Stomach (tissue), 9 donors: ENCODE measurements around the gene PRDM7. TPM values are rescaled to one million over a fixed set of nuclear protein-coding genes. Genes with fewer than 3 reads are reported as not detected.

Source experiments
- DNase-seq, 2 donors: peaks; one replicate each; pipeline versions ENCODE4 v3.0.0 to v3.0.0-alpha.2; 2013 to 2019
- H3K27ac ChIP-seq, 5 donors: fragments of 200-600 bp in 4 of 5; sonication (generic) in 4 of 5; one replicate each; pipeline ENCODE4 v1.5.1; 2013 to 2019; ENCODE audit warnings: mild to moderate bottlenecking in 1 of 5, moderate library complexity in 1 of 5
- H3K27me3 ChIP-seq, 3 donors: fragments of 200-600 bp; sonication (generic); one replicate each; pipeline ENCODE4 v1.5.1; 2017 to 2019; ENCODE audit warnings: mixed run types in 1 of 3
- H3K36me3 ChIP-seq, 4 donors: fragments of 200-600 bp; sonication (generic); 1 replicate in 3 of 4; 2 replicates in 1 of 4; pipeline ENCODE4 v1.5.1; 2016 to 2019
- H3K4me1 ChIP-seq, 4 donors: fragments of 200-600 bp; sonication (generic); one replicate each; pipeline ENCODE4 v1.5.1; 2016 to 2019
- H3K4me3 ChIP-seq, 4 donors: fragments of 200-600 bp; sonication (generic) in 3 of 4; one replicate each; pipeline ENCODE4 v1.5.1; 2016 to 2019; ENCODE audit warnings: mild to moderate bottlenecking in 1 of 4
- H3K9me3 ChIP-seq, 4 donors: fragments of 200-600 bp; sonication (generic); one replicate each; pipeline ENCODE4 v1.5.1; 2016 to 2019
- EP300 ChIP-seq: sonication (generic); formaldehyde crosslinking; IDR thresholded peaks from one replicate; pipeline ENCODE4 v1.6.1; 2017; ENCODE audit warnings: antibody characterized with exemption
- POLR2A ChIP-seq, 4 donors: fragments of 450-650 bp; IDR thresholded peaks; one replicate each; pipeline ENCODE4 v1.6.1; 2016; ENCODE audit warnings: antibody characterized with exemption in 4 of 4, control low read depth in 2 of 4, mild to moderate bottlenecking in 1 of 4, moderate library complexity in 1 of 4
- POLR2AphosphoS5 ChIP-seq, 3 donors: sonication (generic); formaldehyde crosslinking; IDR thresholded peaks; one replicate each; pipeline ENCODE4 v1.6.1; 2016; ENCODE audit warnings: antibody characterized with exemption in 3 of 3
- WGBS, 5 donors: extraction: QIAGEN DNeasy Blood & Tissue Kit in 3 of 5; methylation state at CpG; one replicate each; pipeline versions ENCODE4 v1.1.5 to v1.1.7; 2013 to 2018; 5-methylcytosine and 5-hydroxymethylcytosine counted together
- intact Hi-C: fragments of 100-400 bp; cut with DNase I; formaldehyde crosslinking; loops from one replicate; pipeline ENCODE4 v1.15.1; 2023; ENCODE audit warnings: low total_unique reads
- polyA plus RNA-seq, 3 donors: library from polyadenylated mRNA; stranded (reverse); fragments of 200-250 nt; gene quantifications; one replicate each; pipeline ENCODE4 v1.2.3, GENCODE V29; 2013
- total RNA-seq, 5 donors: library from RNA; depleted of rRNA; stranded (reverse); fragments of >200 nt; gene quantifications; one replicate each; pipeline versions ENCODE4 v1.1.0 to v1.2.3, GENCODE V29; 2014 to 2016
- TF ChIP-seq, protein P1 (sequence below), 7 experiments: fragments of 450-650 bp in 4 of 7; fragments of 200-600 bp in 3 of 7; sonication (generic) in 3 of 7; IDR thresholded peaks; one replicate each; pipeline ENCODE4 v1.5.1; 2016 to 2019; ENCODE audit warnings: antibody characterized with exemption in 7 of 7, control low read depth in 2 of 7, mild to moderate bottlenecking in 1 of 7
- donor health status: healthy with polysubstance abuse.
- donor health status: Bipolar disorder and iron deficiency.
- donor health status: healthy.

The PRDM7 gene
- total and polyA plus RNA-seq, 8 donors = not detected

DNA sequence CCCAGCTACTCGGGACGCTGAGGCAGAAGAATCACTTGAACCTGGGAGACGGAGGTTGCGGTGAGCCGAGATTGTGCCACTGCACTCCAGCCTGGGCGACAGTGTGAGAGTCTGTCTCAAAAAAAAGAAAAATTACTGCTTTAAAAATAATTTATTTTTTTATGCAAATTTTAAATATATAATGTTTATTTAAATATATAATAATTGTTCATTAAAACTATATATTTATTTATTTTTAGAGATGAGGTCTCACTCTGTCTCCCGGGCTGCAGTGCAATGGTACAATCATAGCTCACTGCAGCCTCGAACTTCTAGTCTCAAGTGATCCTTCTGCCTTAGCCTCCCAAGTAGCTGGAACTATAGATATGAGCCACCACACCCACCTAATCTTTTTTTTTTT, 42.6 kb downstream of the PRDM7 start:
- no peaks in the 10 kb centered on the region for H3K27me3 ChIP-seq
- DNase-seq = no peak
- peaks cover 36 to 88% (median 83%) of the 10 kb centered on the region in 4 donors for H3K36me3 ChIP-seq
- TF ChIP-seq POLR2A (IDR thresholded peaks at IDR 0.05) (no peak), EP300 (no peak), POLR2AphosphoS5 (IDR thresholded peaks at IDR 0.05) (no peak)
- TF ChIP-seq, protein P1, sequence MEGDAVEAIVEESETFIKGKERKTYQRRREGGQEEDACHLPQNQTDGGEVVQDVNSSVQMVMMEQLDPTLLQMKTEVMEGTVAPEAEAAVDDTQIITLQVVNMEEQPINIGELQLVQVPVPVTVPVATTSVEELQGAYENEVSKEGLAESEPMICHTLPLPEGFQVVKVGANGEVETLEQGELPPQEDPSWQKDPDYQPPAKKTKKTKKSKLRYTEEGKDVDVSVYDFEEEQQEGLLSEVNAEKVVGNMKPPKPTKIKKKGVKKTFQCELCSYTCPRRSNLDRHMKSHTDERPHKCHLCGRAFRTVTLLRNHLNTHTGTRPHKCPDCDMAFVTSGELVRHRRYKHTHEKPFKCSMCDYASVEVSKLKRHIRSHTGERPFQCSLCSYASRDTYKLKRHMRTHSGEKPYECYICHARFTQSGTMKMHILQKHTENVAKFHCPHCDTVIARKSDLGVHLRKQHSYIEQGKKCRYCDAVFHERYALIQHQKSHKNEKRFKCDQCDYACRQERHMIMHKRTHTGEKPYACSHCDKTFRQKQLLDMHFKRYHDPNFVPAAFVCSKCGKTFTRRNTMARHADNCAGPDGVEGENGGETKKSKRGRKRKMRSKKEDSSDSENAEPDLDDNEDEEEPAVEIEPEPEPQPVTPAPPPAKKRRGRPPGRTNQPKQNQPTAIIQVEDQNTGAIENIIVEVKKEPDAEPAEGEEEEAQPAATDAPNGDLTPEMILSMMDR (IDR thresholded peaks at IDR 0.05) = no peak
- no peaks in the 10 kb centered on the region for H3K4me1 ChIP-seq
- intact Hi-C loops = no loop called here
- H3K4me3 ChIP-seq = no peak overlapping the region
- 81 to 89% (median 86%) methylated on average over 8 of the region's 8 CpGs for WGBS, 5 donors
- no peak overlapping the region for H3K27ac ChIP-seq
- no peaks in the 10 kb centered on the region for H3K9me3 ChIP-seq

DNA sequence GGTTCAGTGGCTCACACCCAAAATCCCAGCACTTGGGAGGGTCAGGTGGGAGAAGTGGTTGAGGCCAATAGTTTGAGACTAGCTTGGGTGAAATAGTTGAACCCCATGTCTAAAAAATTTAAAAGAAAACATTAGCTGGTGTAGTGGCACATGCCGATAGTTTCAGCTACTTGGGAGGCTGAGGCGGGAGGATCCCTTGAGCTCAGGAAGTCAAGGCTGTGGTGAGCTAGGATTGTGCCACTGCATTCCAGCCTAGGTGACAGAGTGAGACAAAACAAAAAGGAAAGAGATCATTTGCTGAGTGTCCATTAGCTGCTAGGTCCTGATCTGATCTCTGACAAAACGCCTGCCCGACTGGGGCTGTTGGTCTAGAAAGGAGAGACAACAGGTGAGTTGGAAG, 43.7 kb downstream of the PRDM7 start:
- intact Hi-C loops = no loop called here
- Histone ChIP-seq H3K4me3 (no peak overlapping the region), H3K36me3 (peaks cover 30 to 88% (median 82%) of the 10 kb centered on the region in 4 donors), H3K9me3 (no peaks in the 10 kb centered on the region), H3K27ac (peak overlapping the region in 1 of 5 donors; percentile 16), H3K4me1 (no peaks in the 10 kb centered on the region), H3K27me3 (no peaks in the 10 kb centered on the region)
- 80 to 97% (median 89%) methylated on average over 4 of the region's 4 CpGs for WGBS, 5 donors
- TF ChIP-seq POLR2AphosphoS5 (IDR thresholded peaks at IDR 0.05) = no peak
- TF ChIP-seq EP300 = no peak
- TF ChIP-seq, protein P1 (IDR thresholded peaks at IDR 0.05) = no peak
- TF ChIP-seq POLR2A (IDR thresholded peaks at IDR 0.05) = no peak
- no peak for DNase-seq

DNA sequence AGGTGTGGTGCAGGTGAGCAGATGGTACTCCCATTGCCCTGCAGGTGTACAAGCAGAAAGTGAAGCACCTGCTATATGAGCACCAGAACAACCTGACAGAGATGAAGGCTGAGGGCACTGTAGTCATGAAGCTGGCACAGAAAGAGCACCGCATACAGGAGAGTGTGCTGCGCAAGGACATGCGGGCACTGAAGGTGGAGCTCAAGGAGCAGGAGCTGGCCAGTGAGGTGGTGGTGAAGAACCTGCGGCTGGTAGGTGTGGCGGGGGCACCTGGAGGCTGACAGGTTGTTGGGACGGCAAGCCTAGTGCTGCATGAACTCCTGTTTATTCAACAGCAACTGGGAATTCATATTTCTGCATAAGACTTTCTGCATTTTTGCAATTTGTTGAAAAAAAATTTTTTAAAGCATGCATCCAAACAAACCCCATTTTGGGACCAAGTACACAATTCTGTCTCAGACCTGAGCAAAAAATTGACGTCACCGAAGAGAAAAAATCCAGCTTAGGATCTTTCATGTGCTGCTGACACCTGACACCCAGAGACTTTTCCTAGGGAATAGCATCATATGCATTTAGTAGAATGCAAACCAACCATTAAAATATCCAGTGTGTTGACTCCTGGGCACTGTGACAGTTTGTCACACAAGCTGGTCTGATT, 44.3 kb downstream of the PRDM7 start:
- H3K4me3 ChIP-seq = no peak overlapping the region
- intact Hi-C loops = no loop called here
- WGBS, 5 donors = 76 to 90% (median 88%) methylated on average over 8 of the region's 8 CpGs
- DNase-seq = peak in 1 of 2 donors; percentile 41
- no peaks in the 10 kb centered on the region for H3K9me3 ChIP-seq
- no peak overlapping the region for H3K27ac ChIP-seq
- no peaks in the 10 kb centered on the region for H3K27me3 ChIP-seq
- H3K4me1 ChIP-seq = no peaks in the 10 kb centered on the region
- H3K36me3 ChIP-seq = peaks cover 24 to 86% (median 76%) of the 10 kb centered on the region in 4 donors
- TF ChIP-seq, protein P1 (IDR thresholded peaks at IDR 0.05) = no peak
- TF ChIP-seq EP300 = no peak
- no peak for TF ChIP-seq POLR2A (IDR thresholded peaks at IDR 0.05)
- no peak for TF ChIP-seq POLR2AphosphoS5 (IDR thresholded peaks at IDR 0.05)

DNA sequence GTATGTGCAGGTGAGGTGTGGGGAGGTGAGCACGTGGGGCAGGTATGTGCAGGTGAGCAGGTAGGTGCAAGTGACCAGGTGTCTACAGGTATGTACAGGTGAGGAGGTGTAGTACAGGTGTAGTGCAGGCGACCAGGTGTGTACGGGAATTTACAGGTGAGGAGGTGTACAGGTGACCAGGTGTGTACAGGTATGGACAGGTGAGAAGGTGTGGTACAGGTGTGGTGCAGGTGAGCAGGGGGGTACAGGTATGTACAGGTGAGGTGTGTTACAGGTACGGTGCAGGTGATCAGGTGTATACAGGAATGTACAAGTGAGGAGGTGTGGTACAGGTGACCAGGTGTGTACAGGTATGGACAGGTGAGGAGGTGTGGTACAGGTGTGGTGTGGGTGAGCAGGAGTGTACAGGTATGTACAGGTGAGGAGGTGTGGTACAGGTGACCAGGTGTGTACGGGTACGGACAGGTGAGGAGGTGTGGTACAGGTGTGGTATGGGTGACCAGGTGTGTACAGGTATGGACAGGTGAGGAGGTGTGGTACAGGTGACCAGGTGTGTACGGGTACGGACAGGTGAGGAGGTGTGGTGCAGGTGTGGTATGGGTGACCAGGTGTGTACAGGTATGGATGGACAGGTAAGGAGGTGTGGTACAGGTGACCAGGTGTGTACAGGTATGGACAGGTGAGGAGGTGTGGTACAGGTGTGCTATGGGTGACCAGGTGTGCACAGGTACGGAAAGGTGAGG, 45.0 kb downstream of the PRDM7 start:
- Histone ChIP-seq H3K4me3 (no peak overlapping the region), H3K27ac (no peak overlapping the region), H3K9me3 (no peaks in the 10 kb centered on the region), H3K27me3 (no peaks in the 10 kb centered on the region), H3K4me1 (no peaks in the 10 kb centered on the region), H3K36me3 (peaks cover 17 to 84% (median 72%) of the 10 kb centered on the region in 4 donors)
- TF ChIP-seq POLR2AphosphoS5 (IDR thresholded peaks at IDR 0.05) (no peak), EP300 (no peak), POLR2A (IDR thresholded peaks at IDR 0.05) (no peak)
- TF ChIP-seq, protein P1 (IDR thresholded peaks at IDR 0.05) = no peak
- intact Hi-C loops = no loop called here
- WGBS, 5 donors = 80 to 87% (median 82%) methylated on average over 9 of the region's 9 CpGs
- peak in 1 of 2 donors; percentile 28 for DNase-seq
